Activated CD8-positive, alpha-beta memory T cell treated with anti-CD3 and anti-CD28 coated beads for 24 hours (primary cell): Measurements from ENCODE around the gene NRARP.
"Not testable (repeated sequence)": the region's sequence is repeated elsewhere in the genome, so short reads cannot be mapped to it uniquely, and the experiment has no call there.

Experiments
- DNase-seq: peaks from one replicate; pipeline ENCODE4 v3.0.0-alpha.2; 2020

Gene NRARP, protein sequence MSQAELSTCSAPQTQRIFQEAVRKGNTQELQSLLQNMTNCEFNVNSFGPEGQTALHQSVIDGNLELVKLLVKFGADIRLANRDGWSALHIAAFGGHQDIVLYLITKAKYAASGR

DNA sequence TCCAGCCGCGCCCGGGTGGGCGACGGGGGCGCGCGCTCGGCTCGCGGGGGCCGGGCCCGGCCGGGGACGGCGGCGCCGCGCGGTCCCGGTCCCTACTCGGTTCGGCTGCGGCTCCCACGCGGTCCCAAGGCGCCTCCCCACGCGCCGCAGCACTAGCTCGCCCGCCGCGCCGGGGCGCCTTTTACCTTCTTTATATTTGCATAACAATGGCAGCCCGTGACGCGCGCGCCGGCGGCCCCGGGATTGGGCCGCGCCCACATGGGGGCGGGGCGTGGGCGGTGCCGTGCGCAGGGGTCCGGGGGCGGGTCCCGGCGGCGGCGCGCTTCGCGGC lies at the start of gene NRARP:
Gene NRARP, minus strand, starts transcription at position 154 of the 331 bp plus-strand sequence. CDS start 343 bp downstream, outside the sequence.
- DNase-seq = peak; percentile 96

DNA sequence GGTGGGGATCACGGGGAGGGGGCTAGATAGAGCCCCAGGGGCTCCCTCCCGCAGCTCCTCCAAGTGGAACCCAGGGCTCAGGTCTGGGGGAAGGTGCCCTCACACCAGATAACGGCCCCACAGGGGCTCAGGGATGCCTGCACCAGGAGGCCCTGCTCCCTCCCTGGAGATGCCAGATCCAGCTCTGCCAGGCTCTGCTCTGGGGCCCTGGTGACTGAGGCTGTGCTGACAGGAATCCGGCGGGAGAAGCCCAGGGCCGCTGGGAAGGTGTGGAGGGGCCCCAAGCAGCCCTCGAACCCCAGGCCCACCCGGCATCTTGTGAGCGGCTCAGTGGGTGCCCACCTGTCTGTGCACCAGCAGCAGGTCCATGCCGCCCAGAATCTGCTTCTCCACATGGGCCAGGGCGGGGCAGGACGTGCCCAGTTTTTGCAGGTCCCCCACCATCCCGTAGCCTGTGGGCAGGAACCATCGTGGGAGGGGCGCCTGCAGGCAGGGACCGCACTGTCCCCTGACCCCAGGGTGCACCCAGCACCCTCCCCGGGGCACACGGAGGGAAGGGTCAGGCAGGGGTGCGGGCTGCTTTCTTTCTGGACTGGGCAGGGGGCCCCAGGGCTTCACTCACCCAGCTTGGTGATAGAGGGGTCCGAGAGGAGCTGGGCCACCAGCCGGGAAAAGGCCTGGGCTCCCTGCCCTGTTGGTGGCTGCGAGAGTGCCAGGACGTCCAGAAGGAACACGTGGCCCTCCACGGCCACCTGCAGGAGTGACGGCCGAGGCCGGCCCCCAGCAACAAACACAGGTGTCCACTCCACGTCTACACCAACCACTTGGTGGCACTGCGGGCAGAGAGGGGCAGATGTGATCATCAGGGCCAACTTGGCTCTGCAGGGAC lies 48.9 kb upstream of the NRARP start:
- peak; percentile 51 for DNase-seq

DNA sequence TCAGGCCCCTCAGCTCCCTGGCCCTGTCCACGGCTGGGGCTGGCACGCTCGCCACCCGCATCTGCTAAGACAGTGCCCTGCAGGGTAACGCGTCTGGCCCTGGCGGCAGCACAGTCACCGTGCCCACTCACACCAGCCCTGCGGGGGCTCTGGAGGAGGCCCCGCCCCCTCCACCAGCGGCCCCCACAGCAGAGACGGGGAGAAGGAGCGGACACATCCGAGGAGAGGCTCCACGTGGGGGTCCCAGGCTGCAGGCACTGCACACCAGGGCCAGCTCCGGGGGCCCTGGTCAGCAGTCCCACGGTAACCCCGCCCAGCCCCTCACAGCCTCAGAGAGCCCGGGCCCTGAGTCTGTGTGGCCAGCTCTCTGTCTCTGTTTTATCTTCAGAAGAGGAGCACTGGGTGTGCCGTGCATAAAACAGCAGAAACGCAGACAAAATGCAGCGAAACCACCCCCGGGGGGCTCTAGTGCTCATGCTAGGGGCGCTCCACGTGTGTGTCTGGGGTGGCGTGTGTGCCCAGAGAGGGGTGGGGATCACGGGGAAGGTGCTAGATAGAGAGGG lies 47.5 kb upstream of the NRARP start:
- DNase-seq = peak; percentile 28

DNA sequence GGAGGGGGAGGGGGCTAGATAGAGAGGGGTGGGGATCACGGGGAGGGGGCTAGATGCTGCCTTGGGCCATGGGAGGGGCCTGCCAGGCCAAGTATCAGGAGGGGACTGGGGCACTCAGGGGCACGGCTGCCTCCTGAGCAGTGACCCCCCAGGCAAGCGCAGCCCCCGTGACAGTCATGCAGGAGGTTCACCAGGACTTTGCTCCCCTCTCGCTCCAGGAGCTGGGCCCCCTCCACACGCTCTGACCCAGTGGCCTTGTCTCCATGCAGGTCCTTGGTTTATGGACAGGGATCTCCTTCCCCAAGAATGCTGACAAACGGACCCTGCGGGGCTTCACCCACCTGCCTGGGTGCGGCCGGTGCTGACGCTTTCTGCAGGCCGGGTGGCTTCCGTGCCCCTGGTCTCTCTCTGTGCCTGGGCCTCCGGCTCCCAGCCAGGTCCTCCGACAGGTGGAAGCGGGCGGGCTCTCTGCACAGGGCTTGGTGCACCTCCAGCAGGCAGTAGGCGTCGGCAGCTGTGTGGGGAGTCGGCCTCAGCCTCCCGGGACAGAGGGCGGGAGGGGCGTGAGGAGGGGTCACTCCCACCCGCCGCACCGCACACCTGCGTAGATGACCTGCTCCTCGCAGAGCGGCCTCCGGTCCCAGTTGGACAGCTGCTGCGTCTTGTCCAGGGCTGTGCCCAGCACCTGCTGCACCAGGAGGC lies 46.8 kb upstream of the NRARP start:
- DNase-seq = peak; percentile 37

DNA sequence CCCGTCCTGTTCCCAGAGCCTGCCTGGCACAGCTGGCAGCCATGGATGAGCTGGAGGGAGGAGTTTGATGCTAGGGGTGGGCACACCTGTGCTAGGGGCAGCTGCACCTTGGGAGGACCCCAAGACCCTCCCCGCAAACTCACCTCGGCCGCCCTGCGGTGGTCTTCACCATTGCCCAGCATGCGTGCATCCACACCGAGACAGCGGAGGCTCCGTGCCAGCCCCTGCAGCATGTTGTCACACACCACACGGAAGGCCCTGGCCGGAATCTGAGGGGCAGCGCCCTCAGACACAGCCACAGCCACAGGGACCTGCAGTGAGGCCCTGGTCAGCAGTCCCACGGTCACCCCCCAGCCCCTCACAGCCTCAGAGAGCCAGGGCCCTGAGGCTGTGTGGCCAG lies 45.9 kb upstream of the NRARP start:
- DNase-seq = no peak

DNA sequence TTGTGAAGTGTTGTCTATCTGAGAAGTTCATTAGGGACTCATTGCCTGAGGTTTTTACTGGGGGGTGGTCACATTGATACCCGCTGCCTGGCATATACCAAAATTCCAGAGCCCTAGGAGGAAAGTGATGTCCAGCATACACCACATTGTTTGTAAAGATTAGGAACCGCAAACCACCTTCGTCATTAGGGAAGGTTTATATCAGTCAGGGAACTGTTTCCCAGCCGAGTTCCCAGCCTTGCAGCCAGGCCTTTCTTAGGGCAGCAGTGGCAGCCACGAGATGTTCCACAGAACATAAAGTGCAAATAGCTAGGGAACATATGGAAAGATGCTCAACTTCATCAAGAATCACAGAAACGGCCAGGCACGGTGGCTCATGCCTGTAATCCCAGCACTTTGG lies 40.4 kb upstream of the NRARP start:
- DNase-seq = no peak

DNA sequence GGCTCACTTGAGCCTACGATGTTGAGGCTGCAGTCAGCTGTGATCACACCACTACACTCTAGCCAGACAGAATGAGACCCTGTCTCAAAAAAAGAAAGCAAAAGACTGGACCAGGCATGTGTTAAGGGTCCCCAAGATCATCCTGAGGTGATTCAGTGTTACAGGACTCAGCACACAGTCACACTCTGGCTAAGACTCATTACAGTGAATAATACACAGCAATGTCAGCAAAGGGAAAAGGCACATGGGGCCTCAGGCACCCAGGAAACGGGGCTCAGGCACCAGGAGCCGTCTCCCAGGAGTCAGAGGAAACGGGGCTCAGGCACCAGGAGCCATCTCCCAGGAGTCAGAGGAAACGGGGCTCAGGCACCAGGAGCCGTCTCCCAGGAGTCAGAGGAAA lies 39.2 kb upstream of the NRARP start:
- DNase-seq = no peak

DNA sequence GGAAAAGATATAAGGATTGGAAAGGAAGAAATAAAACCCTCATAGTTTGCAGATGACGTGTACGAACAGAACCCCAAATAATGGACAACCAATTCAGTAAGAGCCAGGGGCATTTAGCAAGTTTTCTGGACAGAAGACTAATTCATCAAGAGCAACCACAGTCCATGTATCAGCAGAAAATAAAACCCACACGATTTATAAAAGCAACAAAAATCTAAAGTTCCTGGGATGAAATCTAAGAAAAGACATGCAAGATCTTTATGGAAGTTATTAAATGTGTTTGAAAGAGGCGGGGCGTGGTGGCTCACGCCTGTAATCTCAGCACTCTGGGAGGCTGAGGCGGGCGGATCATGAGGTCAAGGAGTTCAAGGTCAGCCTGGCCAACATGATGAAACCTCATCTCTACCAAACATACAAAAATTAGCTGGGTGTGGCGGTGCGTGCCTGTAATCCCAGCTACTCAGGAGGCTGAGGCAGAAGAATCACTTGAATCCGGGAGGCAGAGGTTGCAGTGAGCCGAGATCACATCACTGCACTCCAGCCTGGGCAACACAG lies 37.9 kb upstream of the NRARP start:
- not testable (repeated sequence) for DNase-seq

DNA sequence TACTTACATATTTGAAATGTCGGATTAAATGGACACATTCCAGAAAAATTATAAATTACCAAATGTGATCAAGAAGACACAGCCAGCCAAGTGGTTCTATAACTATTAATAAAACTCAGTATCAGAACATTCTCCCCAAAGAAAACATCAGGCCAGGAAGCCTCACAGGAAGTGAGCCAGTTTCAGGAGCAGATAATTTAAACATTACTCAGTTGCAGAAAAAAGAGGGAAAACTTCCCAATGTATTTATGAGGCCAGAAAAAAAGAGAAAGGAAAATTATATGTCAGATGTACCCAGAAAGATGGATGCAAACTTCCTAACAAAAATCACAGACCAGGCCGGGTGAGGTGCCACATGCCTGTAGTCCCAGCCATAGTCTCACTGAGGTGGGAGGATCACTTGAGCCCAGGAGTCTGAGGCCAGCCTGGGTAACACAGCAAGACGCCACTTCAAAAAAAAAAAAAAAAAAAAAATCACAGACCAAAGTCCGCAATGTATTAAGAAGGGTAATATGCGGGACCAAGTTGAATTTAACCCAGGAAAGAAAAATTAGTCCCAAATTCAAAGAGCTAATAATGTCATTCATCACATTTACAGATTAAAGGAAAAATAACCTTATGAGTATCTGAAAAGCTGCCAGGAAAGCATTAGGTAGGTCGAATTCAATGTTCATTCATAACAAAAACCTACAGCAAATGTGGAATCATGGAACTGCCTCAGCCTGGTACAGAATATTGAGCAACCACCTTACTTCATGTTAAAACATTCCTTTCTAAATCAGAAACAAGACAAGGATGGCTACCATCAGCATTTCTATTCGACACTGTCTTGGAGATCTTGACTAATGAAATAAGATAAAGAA lies 37.2 kb upstream of the NRARP start:
- DNase-seq = no peak

DNA sequence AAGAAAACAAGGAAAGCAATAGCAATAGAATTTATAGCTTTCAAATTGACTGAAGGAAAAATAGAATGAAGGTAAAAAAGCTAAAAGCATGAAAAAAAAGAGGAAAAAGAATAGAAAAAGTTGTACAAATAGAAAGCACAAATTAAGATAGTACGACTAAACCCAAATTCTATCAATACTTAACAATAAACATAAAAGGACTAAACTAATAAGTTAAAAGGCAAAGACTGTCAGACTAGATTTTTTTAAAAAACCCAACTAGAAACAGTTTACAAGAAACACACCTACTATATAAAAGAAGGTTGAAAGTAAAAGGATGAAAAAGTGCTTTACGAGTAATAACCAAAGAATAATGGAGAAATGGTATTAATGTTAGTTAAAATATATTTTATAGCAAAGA lies 34.7 kb upstream of the NRARP start:
- no peak for DNase-seq

DNA sequence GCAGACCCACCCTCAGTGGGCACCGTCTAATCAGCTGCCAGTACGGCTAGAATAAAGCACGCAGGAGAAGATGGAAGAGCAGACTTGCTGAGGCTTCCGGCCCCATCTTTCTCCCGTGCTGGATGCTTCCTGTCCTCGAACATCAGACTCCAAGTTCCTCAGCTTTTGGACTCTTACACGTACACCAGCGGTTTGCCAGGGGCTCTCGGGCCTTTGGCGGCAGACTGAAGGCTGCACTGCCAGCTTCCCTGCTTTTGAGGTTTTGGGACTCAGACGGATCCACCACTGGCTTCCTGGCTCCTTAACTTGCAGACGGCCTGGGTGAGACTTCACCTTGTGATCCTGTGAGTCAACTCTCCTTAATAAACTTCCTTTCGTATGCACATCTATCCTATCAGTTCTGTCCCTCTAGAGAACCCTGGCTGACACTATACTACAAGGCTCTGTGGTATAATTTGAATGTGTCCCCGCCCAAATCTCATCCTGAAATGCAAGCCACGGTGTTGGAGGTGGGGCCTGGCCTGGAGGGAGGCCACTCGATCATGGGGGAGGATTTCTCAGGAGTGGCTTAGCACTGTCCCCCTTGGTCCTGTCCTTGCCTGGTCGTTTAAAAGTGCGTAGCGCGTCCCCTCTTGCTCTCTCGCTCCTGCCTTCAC lies 31.1 kb upstream of the NRARP start:
- DNase-seq = no peak

DNA sequence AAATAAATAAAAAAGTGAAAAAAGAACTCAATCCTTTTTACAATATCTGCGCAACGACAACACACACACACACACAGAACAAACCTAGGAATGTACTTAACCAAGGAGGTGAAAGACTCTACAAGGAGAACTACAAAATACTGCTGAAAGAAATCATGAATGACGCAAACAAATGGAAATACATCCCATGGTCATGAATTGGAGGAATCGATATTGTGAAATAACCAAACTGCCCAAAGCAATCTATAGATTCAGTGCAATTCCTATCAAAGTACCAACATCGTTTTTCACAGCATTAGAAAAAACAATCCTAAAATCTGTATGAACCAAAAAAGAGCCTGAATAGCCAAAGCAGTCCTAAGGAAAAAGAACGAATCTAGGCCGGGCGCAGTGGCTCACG lies 29.9 kb upstream of the NRARP start:
- DNase-seq = no peak

DNA sequence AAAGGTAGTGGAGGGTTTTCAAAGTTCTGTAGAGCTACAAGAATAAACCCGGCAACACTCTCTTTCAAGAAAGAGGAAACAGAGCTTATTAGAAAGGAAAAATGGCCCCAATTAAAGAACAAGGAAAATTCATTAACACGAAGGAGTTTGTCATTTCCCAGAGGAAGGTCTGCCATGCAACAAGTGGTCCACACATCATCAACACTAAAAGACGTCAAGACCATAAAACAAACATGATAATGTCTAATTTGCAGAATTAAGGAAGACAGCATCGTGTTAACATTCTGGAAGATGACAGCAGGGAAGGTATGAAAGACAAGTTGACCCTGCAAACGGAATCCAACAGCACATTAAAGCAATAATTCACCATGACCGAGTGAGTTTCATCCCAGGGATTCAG lies 28.6 kb upstream of the NRARP start:
- DNase-seq = no peak

DNA sequence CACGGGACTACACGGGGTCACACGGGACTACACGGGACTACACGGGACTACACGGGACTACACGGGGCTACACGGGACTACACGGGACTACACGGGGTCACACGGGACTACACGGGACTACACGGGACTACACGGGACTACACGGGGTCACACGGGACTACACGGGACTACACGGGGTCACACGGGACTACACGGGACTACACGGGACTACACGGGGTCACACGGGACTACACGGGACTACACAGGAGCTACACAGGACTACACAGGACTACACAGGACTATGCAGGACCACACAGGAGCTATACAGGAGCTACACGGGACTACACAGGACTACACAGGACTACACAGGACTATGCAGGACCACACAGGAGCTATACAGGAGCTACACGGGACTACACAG lies 27.5 kb upstream of the NRARP start:
- DNase-seq = not testable (repeated sequence)

DNA sequence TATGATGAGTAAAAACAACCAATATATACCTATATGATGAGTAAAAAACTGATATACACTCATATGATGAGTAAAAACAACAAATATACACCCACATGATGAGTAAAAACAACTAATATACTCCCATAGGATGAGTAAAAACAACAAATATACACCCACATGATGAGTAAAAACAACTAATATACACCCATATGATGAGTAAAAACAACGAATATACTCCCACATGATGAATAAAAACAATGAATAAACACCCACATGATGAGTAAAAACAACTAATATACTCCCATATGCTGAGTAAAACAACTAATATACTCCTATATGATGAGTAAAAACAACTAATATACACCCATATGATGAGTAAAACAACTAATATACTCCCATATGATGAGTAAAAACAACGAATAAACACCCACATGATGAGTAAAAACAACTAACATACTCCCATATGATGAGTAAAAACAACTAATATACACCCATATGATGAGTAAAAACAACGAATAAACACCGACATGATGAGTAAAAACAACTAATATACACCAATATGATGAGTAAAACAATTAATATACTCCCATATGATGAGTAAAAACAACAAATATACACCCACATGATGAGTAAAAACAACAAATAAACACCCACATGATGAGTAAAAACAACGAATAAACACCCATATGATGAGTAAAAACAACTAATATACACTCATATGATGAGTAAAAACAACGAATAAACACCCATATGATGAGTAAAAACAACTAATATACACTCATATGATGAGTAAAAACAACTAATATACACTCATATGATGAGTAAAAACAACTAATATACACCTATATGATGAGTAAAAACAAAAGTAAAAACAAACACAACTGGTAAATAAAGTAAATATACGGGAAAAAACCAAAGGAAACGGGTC lies 25.8 kb upstream of the NRARP start:
- not testable (repeated sequence) for DNase-seq

DNA sequence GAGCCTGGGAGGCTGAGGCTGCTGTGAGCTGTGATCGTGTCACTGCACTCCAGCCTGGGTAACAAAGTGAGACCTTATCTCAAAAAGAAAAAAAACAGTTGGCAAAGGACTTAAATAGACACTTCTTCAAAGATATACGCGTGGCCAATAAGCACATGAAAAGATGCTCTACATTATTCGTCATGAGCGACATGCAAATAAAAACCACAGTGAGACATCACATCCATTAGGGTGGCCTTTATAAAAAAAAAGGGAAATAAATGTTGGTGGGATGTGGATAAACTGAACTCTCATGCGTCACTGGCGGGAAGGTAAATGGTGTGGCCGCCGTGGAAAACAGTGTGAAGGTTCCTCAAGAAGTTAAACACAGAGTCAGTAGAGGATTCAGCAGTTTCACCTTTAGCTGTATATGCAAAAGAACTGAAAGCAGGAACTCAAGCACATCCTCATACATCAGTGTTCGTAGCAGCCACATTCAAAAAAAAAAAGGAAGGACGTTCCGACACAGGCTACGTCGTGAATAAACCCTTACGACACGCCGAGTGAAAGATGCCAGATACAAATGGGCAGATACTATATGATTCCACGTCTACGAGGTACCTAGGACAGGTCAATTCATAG lies 24.5 kb upstream of the NRARP start:
- no peak for DNase-seq

DNA sequence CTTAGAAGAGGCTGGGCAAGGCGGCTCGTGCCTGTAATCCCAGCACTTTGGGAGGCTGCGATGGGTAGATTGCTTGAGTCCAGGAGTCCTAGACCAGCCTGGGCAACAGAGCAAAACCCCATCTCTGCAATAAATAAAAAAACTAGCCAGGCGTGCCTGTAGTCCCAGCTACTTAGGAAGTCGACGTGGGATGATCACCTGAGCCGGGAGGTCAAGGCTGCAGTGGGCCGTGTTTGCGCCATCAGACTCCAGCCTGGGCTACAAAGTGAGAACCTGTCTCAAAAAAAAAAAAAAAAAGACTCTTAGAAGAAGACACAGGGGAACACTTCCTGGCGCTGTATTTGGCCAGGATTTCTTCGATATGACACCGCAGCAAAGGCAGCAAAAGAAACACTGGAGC lies 23.7 kb upstream of the NRARP start:
- no peak for DNase-seq

DNA sequence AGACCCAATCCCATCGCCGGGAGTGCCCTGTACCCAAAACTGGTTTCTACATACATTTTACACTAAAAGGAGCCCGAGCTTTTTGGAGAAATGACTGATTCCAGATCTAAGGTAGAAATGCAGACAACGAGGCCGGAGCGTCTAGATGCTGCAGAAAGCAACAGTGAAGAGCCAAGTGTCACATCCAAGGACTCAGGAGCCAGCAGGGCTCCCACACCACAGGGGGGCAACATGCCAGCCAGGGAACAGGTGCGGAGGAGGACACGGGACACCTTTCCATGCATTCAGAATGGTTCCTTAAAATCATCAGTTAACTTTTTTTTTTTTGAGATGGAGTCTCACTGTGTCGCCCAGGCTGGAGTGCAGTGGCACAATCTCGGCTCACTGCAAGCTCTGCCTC lies 23.1 kb upstream of the NRARP start:
- DNase-seq = no peak

DNA sequence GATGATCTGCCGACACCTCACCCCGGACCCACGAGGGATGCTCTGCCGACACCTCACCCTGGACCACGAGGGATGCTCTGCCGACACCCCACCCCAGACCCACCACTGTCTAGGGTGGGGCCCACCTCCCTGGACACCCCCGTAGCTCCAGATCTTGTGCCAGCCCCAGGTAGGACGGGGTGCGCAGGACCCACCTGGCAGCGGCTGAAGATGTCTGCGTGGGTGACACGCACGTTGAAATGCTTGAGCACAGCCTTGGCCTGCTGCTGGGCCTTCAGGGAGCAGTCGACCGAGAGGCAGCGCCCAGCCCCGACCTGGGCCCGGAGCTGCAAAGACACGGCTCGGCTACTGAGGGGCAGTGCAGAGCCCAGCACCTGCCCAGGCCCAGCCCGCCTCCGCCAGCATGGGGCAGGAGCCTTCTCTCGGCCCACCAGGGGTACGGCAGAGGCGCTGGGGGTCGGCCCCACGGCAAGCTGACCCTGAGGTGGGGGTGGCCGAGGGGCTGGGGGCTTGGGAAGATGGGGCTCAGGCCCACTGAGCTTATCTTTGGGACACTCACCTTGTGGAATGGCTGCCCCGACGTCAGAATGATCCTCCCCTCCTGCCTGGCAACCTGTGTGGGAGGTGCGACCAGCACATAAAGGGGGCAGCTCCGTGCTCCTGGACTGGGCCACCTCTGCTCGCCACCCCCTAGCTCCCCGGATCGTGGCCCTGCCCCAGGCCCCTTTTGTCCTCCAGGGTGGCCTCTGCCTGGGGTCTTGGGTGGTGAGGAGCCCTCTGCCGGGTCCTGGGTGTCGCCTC lies 21.7 kb upstream of the NRARP start:
- DNase-seq = no peak
